Upper lobe of left lung (tissue), 4 donors: Measurements from ENCODE around the gene WDSUB1.

Experiments
- CTCF ChIP-seq, 6 experiments: fragments of 450-650 bp in 4 of 6; fragments of 200-600 bp in 2 of 6; sonication (generic) in 2 of 6; IDR thresholded peaks; one replicate each; pipeline ENCODE4 v1.5.1; 2016 to 2019; ENCODE audit warnings: antibody characterized with exemption in 6 of 6
- EP300 ChIP-seq, 4 donors: sonication (generic); formaldehyde crosslinking; IDR thresholded peaks; one replicate each; pipeline ENCODE4 v1.5.1; 2017; ENCODE audit warnings: antibody characterized with exemption in 4 of 4, control low read depth in 2 of 4

- TF ChIP-seq CTCF (IDR thresholded peaks at IDR 0.05) (no peak), EP300 (IDR thresholded peaks at IDR 0.05) (no peak)
Measured at GRCh38 chr2:159188449-159188848, 98.1 kb downstream of the WDSUB1 start.
